Heart left ventricle (tissue), 16 donors: Measurements from ENCODE around the gene CTNND2. TPM values are rescaled to one million over a fixed set of nuclear protein-coding genes. Genes with fewer than 3 reads are reported as not detected.
A peak's percentile ranks its signal among the peaks of the same experiment; 100 is the strongest.

Experiments
- ATAC-seq, 4 donors: fragments of 200-7000 bp; cut with Tn5 transposase; one replicate each; pipeline ENCODE4 v1.9.1; 2020 to 2022; ENCODE audit warnings: moderate library complexity in 4 of 4, mild to moderate bottlenecking in 3 of 4, moderate number of reproducible peaks in 1 of 4
- DNase-seq, 5 donors: peaks; one replicate each; pipeline ENCODE4 v3.0.0-alpha.2; 2020
- H3K27ac ChIP-seq, 12 donors: fragments of 200-600 bp; sonication (generic) in 4 of 12; one replicate each; pipeline versions ENCODE4 v1.5.0 to v1.8.0; 2016 to 2022; ENCODE audit warnings: mild to moderate bottlenecking in 2 of 12
- H3K27me3 ChIP-seq, 9 donors: fragments of 200-600 bp; sonication (generic) in 2 of 9; one replicate each; pipeline versions ENCODE4 v1.5.1 to v1.8.0; 2016 to 2022; ENCODE audit warnings: mild to moderate bottlenecking in 3 of 9
- H3K36me3 ChIP-seq, 9 donors: fragments of 200-600 bp; sonication (generic) in 2 of 9; one replicate each; pipeline versions ENCODE4 v1.5.0 to v1.8.0; 2018 to 2022; ENCODE audit warnings: mild to moderate bottlenecking in 2 of 9
- H3K4me1 ChIP-seq, 12 donors: fragments of 200-600 bp; sonication (generic) in 4 of 12; one replicate each; pipeline versions ENCODE4 v1.5.0 to v1.8.0; 2016 to 2022; ENCODE audit warnings: mild to moderate bottlenecking in 3 of 12
- H3K4me3 ChIP-seq, 12 donors: fragments of 200-600 bp; sonication (generic) in 4 of 12; one replicate each; pipeline versions ENCODE4 v1.5.0 to v1.8.0; 2017 to 2022; ENCODE audit warnings: mild to moderate bottlenecking in 9 of 12, moderate library complexity in 4 of 12
- H3K9me3 ChIP-seq, 12 donors: fragments of 200-600 bp; sonication (generic) in 4 of 12; one replicate each; pipeline versions ENCODE4 v1.5.0 to v1.8.0; 2016 to 2022; ENCODE audit warnings: mild to moderate bottlenecking in 1 of 12
- CTCF ChIP-seq, 12 donors: fragments of 200-600 bp; sonication (generic) in 4 of 12; IDR thresholded peaks; one replicate each; pipeline versions ENCODE4 v1.5.0 to v1.8.0; 2018 to 2022; ENCODE audit warnings: antibody characterized with exemption in 12 of 12, mild to moderate bottlenecking in 5 of 12
- POLR2A ChIP-seq, 2 donors: fragments of 450-650 bp; IDR thresholded peaks; one replicate each; pipeline ENCODE4 v1.6.1; 2017; ENCODE audit warnings: antibody characterized with exemption in 2 of 2, mild to moderate bottlenecking in 2 of 2, moderate library complexity in 2 of 2
- WGBS, 4 donors: extraction: QIAGEN DNeasy Blood & Tissue Kit in 2 of 4; methylation state at CpG; one replicate each; pipeline versions ENCODE4 v1.1.5 to v1.1.7; 2013 to 2018; 5-methylcytosine and 5-hydroxymethylcytosine counted together
- intact Hi-C, 10 donors: fragments of 100-400 bp; cut with DNase I; formaldehyde crosslinking; loops; one replicate each; pipeline versions ENCODE4 v1.11.1 to v1.14.2; 2022
- polyA plus RNA-seq, 2 donors: library from polyadenylated mRNA; stranded (reverse); fragments of 200-250 nt; gene quantifications; one replicate each; pipeline ENCODE4 v1.2.3, GENCODE V29; 2013
- total RNA-seq, 9 donors: library from RNA; depleted of rRNA in 2 of 9; stranded (reverse); fragments of >200 nt in 2 of 9; fragmentation: NEBNext Ultra II Directional in 3 of 9; extraction: Animal tissue kit (Norgen Biotek cat#: 25700) in 3 of 9; gene quantifications; one replicate each; pipeline versions ENCODE4 v1.1.0 to v1.2.4, GENCODE V29; 2016 to 2023
- donor health status: ischemic (EF 13 %, LVEDD 7.1; RV severe dilation, severe dysfunction).
- donor health status: healthy with polysubstance abuse.
- donor health status: DM: no; HTN: yes; CAD: no.
- donor health status: DM: no; HTN: no; CAD: no.
- donor health status: ischemic (EF 25% LVEDD 6.9; RV normal size, moderate dysfunction).
- donor health status: ischemic (EF 25% LVEDD 5.7; RV mildly dilated, moderate dysfunction).
- donor health status: healthy.
- donor health status: DM: yes; HTN: yes; CAD: no.
- donor health status: ischemic (EF 35%, LVEDD 5.7; RV mildly dilated, moderate dysfunction).
- donor health status: nonischemic (EF 11% LVEDD 7.7; RV severe dilation, severe dysfunction).
- donor health status: DM: yes; HTN: yes; CAD: no.
- donor health status: PGD.
- donor health status: ischemic (EF 29% LVEDD 5.4; RV normal size, mild dysfunction).
- donor health status: nonischemic (EF 23%, LVEDD 6.1; RV moderate dilation, normal function).

Gene CTNND2
- total and polyA plus RNA-seq, 11 donors = 4.0 to 36.8 (median 20.2) TPM

GRCh38 chr5:11909471-11909870, 5.2 kb upstream of the CTNND2 start:
- intact Hi-C loops = no loop called here
- no peak overlapping the region for H3K4me3 ChIP-seq
- 55 to 72% (median 62%) methylated on average over 2 of the region's 2 CpGs for WGBS, 4 donors
- TF ChIP-seq POLR2A (IDR thresholded peaks at IDR 0.05) (no peak), CTCF (IDR thresholded peaks at IDR 0.05) (no peak)
- ATAC-seq (no peak), DNase-seq (no peak)
- H3K27me3 ChIP-seq = peaks cover 0 to 27% (median 11%) of the 10 kb centered on the region in 9 donors
- H3K9me3 ChIP-seq = peaks cover 0 to 3% (median 0%) of the 10 kb centered on the region in 12 donors
- no peaks in the 10 kb centered on the region for H3K36me3 ChIP-seq
- H3K27ac ChIP-seq = no peak overlapping the region
- peaks cover 0 to 4% (median 0%) of the 10 kb centered on the region in 12 donors for H3K4me1 ChIP-seq

- intact Hi-C loops = no loop called here
- ATAC-seq (no peak), DNase-seq (no peak)
- peaks cover 0 to 53% (median 15%) of the 10 kb centered on the region in 9 donors for H3K27me3 ChIP-seq
- TF ChIP-seq CTCF (IDR thresholded peaks at IDR 0.05) (no peak), POLR2A (IDR thresholded peaks at IDR 0.05) (no peak)
- 64 to 80% (median 71%) methylated on average over 2 of the region's 2 CpGs for WGBS, 4 donors
- H3K9me3 ChIP-seq = no peaks in the 10 kb centered on the region
- H3K4me3 ChIP-seq = no peak overlapping the region
- no peaks in the 10 kb centered on the region for H3K36me3 ChIP-seq
- no peak overlapping the region for H3K27ac ChIP-seq
- H3K4me1 ChIP-seq = peaks cover 0 to 17% (median 0%) of the 10 kb centered on the region in 12 donors
These were observed 2.3 kb upstream of the CTNND2 start for GRCh38 chr5:11906497-11906896.

- intact Hi-C loops = no loop called here
- H3K4me1 ChIP-seq = peaks cover 0 to 17% (median 0%) of the 10 kb centered on the region in 12 donors
- H3K4me3 ChIP-seq = no peak overlapping the region
- H3K36me3 ChIP-seq = no peaks in the 10 kb centered on the region
- no peak for ATAC-seq
- no peak for TF ChIP-seq POLR2A (IDR thresholded peaks at IDR 0.05)
- no peak for TF ChIP-seq CTCF (IDR thresholded peaks at IDR 0.05)
- H3K27ac ChIP-seq = no peak overlapping the region
- no peak for DNase-seq
- 31 to 47% (median 39%) methylated on average over 11 to 12 of the region's 12 CpGs for WGBS, 4 donors
- peaks cover 0 to 57% (median 15%) of the 10 kb centered on the region in 9 donors for H3K27me3 ChIP-seq
- H3K9me3 ChIP-seq = no peaks in the 10 kb centered on the region
These were observed 960 bp upstream of the CTNND2 start for GRCh38 chr5:11905206-11905605.

- Histone ChIP-seq H3K27me3 (peaks cover 0 to 50% (median 15%) of the 10 kb centered on the region in 9 donors), H3K9me3 (no peaks in the 10 kb centered on the region), H3K4me3 (peak overlapping the region; percentile 30 to 75 (median 56)), H3K4me1 (peaks cover 0 to 17% (median 0%) of the 10 kb centered on the region in 12 donors), H3K27ac (peak overlapping the region in 11 of 12 donors; percentile 17 to 85 (median 66)), H3K36me3 (no peaks in the 10 kb centered on the region)
- ATAC-seq (peak in 2 of 4 donors; percentile 66 to 70), DNase-seq (peak in 4 of 5 donors; percentile 13 to 60 (median 39))
- TF ChIP-seq POLR2A (IDR thresholded peaks at IDR 0.05) (no peak), CTCF (IDR thresholded peaks at IDR 0.05) (peak in 1 of 12 donors; percentile 10)
- intact Hi-C loops = no loop called here
- WGBS, 4 donors = 0 to 3% (median 2%) methylated on average over 20 to 97 of the region's 97 CpGs
These were observed 507 bp downstream of the CTNND2 start for GRCh38 chr5:11903614-11904264.
